CD4-positive, alpha-beta T cell treated with Interleukin-4 for 4 hours (primary cell): Measurements from ENCODE around the gene VPS39.

Experiments
- DNase-seq: peaks from one replicate; pipeline ENCODE4 v3.0.0-alpha.2; 2020

Gene VPS39

GRCh38 chr15:42144841-42145375 lies 63.2 kb downstream of the VPS39 start:
- no peak for DNase-seq

- no peak for DNase-seq
These were observed 64.1 kb downstream of the VPS39 start for GRCh38 chr15:42143866-42144625.

- no peak for DNase-seq
These were observed 64.7 kb downstream of the VPS39 start for GRCh38 chr15:42143356-42143755.

GRCh38 chr15:42141795-42142667 lies 66.1 kb downstream of the VPS39 start:
- DNase-seq: no peak

GRCh38 chr15:42141246-42141645 lies 66.9 kb downstream of the VPS39 start:
- no peak for DNase-seq

- no peak for DNase-seq
These were observed 67.6 kb downstream of the VPS39 start for GRCh38 chr15:42140383-42141070.

GRCh38 chr15:42139596-42139995 lies 68.5 kb downstream of the VPS39 start:
- DNase-seq: no peak

GRCh38 chr15:42138968-42139386 lies 69.1 kb downstream of the VPS39 start:
- DNase-seq: no peak

- no peak for DNase-seq
These were observed 69.7 kb downstream of the VPS39 start for GRCh38 chr15:42138411-42138810.

GRCh38 chr15:42137461-42138261 lies 70.4 kb downstream of the VPS39 start:
- DNase-seq: peak; percentile 28

- DNase-seq: no peak
These were observed 71.6 kb downstream of the VPS39 start for GRCh38 chr15:42136513-42136912.

- no peak for DNase-seq
These were observed 72.8 kb downstream of the VPS39 start for GRCh38 chr15:42135351-42135750.

- no peak for DNase-seq
These were observed 73.4 kb downstream of the VPS39 start for GRCh38 chr15:42134617-42135245.

- peak; percentile 29 for DNase-seq
These were observed 74.1 kb downstream of the VPS39 start for GRCh38 chr15:42133886-42134502.

GRCh38 chr15:42133356-42133755 lies 74.7 kb downstream of the VPS39 start:
- DNase-seq: no peak

- DNase-seq: no peak
These were observed 76.0 kb downstream of the VPS39 start for GRCh38 chr15:42131826-42132806.

- DNase-seq: no peak
These were observed 77.1 kb downstream of the VPS39 start for GRCh38 chr15:42131006-42131405.

- DNase-seq: no peak
These were observed 77.7 kb downstream of the VPS39 start for GRCh38 chr15:42130246-42130986.

- no peak for DNase-seq
These were observed 78.7 kb downstream of the VPS39 start for GRCh38 chr15:42129364-42129763.
